ENCODE data around the gene PDCD2.
"Not testable (repeated sequence)": the region's sequence is repeated elsewhere in the genome, so short reads cannot be mapped to it uniquely, and the experiment has no call there.

Gene PDCD2, protein sequence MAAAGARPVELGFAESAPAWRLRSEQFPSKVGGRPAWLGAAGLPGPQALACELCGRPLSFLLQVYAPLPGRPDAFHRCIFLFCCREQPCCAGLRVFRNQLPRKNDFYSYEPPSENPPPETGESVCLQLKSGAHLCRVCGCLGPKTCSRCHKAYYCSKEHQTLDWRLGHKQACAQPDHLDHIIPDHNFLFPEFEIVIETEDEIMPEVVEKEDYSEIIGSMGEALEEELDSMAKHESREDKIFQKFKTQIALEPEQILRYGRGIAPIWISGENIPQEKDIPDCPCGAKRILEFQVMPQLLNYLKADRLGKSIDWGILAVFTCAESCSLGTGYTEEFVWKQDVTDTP

GRCh38 chr6:170584181-170584953 is at the start of gene PDCD2:
TSS of gene PDCD2 (minus strand) at chr6:170584637. CDS start at chr6:170584581, 56 bp downstream.
- peak within 1 kb of the TSS; percentile 71 to 97 (median 93) for H3K27ac ChIP-seq
- H3K4me3 ChIP-seq = peak within 1 kb of the TSS; percentile 73 to 99 (median 89)

- H3K27ac ChIP-seq, H3K4me3 ChIP-seq: not testable (repeated sequence)
These were observed 31.6 kb upstream of the PDCD2 start for GRCh38 chr6:170616020-170616554.

- H3K4me3 ChIP-seq, H3K27ac ChIP-seq: not testable (repeated sequence)
These were observed 27.9 kb upstream of the PDCD2 start for GRCh38 chr6:170612256-170612804.

DNA sequence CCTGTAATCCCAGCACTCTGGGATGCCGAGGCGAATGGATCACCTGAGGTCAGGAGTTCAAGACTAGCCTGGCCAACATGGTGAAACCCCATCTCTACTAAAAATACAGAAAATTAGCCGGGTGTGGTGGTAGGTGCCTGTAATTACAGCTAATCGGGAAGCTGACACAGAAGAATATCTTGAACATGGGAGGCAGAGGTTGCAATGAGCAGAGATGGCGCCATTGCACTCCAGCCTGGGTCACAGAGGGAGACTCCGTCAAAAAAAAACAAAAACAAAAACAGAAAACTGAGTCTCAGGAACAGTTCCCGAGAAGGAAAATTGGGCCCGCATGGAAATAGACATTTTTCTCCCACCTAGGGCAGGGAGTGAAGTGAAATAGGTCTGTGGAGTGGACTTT is 24.8 kb upstream of the PDCD2 start:
- not testable (repeated sequence) for H3K27ac ChIP-seq, H3K4me3 ChIP-seq

DNA sequence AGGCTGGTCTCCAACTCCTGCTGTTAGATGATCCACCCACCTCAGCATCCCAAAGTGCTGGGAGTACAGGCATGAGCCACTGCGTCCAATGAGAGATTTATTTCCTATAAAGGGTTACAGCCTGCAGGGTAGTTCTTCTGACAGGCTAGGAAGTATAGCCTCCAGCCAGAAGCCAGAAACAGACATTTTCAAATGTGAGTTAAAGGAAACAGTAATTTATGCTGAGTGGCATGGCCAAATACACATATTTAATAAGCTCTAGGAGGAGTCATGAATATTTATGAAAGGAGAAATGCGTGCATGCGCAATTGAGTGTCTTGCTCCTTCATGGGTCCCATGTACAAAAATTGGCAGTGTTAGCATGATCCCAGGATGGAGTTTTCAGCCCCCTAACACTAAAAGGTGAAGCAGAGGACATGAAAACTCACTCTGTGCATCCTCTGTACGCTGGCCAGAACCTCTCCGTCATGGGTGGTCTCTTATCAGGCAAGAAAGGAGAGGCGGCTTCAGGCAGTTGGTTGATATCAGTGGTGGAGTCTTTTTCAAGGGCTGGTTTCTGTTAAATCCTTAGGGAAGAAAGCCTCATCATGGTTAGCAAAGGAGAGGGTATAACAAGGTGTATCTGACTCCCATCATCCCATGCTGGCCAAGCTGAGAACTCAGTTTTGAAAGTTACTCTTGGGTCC is 21.3 kb upstream of the PDCD2 start:
- peak overlapping the region in 1 of 7 experiments; percentile 0 for H3K4me3 ChIP-seq

DNA sequence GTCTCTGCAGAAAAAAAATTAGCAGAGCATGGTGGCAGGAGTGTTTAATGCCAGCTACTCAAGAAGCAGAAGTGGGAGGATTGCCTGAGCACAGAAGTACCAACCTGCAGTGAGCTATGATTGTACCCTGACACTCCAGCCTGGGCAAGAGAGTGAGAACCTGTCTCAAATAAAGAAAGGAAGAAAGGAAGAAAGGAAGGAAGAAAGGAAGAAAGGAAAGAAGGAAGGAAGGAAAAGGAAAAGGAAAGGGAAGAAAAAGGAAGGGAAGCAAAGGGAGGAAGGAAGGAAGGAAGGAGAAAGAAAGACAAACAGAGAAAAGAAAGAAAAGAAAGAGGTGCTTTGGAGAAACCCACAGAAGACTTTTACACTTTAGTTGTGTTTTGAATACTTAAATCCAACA is 12.8 kb upstream of the PDCD2 start:
- H3K4me3 ChIP-seq = no peak overlapping the region
- H3K27ac ChIP-seq = no peak overlapping the region

More for the DNA sequence above, 21.3 kb upstream of the PDCD2 start:
- peak overlapping the region in 1 of 21 experiments; percentile 34 for H3K27ac ChIP-seq

DNA sequence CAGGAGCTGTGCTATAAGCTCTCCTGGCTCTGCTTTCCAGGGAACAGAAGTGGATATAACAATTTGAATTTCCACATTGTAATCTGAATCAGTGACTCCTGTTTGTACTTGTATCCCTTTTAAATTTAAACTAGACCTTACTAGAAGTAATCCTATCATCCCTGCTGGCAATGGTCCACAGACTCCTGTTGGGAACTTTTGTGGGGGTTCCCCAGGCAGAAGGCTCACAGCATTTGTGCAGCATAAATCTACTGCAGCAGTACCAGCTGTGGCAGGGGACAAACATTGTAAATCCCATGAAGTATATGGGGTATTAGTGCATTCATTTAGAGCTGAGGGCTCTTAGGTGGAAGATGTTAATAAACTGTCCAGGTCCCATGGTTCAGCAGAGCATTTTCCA is 12.0 kb upstream of the PDCD2 start:
- no peak overlapping the region for H3K4me3 ChIP-seq

GRCh38 chr6:170590725-170591124 is 6.3 kb upstream of the PDCD2 start:
- Histone ChIP-seq H3K27ac (no peak overlapping the region), H3K4me3 (no peak overlapping the region)

More for the DNA sequence above, 12.0 kb upstream of the PDCD2 start:
- H3K27ac ChIP-seq = no peak overlapping the region

GRCh38 chr6:170584954-170585498 is 589 bp upstream of the PDCD2 start:
- Histone ChIP-seq H3K27ac (peak overlapping the region in 20 of 21 experiments; percentile 71 to 97 (median 94)), H3K4me3 (peak overlapping the region; percentile 73 to 99 (median 89))

GRCh38 chr6:170583756-170584180 is 669 bp downstream of the PDCD2 start:
- peak overlapping the region; percentile 73 to 99 (median 89) for H3K4me3 ChIP-seq

DNA sequence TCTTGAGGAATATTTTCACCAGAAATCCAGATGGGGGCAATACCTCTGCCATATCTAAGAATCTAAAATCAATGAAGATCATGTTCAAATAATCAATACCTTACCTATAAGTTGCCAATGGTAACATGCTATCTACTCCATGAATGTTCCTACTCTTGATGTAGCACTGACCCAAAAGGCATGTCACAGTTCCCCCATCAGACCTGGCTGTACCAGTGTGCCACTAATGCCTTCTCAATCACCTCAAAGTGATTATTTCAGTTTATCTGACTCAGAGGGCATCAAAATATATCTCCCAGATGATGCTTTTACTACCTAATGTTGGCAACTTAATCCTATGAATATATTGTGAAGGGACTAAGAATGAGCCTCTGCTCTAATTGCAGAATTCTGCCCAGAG is 5.5 kb downstream of the PDCD2 start:
- Histone ChIP-seq H3K4me3 (no peak overlapping the region), H3K27ac (no peak overlapping the region)

More at GRCh38 chr6:170583756-170584180, 669 bp downstream of the PDCD2 start:
- H3K27ac ChIP-seq = peak overlapping the region; percentile 71 to 97 (median 93)

- Histone ChIP-seq H3K27ac (no peak overlapping the region), H3K4me3 (no peak overlapping the region)
These were observed 9.2 kb downstream of the PDCD2 start for GRCh38 chr6:170575250-170575649.

DNA sequence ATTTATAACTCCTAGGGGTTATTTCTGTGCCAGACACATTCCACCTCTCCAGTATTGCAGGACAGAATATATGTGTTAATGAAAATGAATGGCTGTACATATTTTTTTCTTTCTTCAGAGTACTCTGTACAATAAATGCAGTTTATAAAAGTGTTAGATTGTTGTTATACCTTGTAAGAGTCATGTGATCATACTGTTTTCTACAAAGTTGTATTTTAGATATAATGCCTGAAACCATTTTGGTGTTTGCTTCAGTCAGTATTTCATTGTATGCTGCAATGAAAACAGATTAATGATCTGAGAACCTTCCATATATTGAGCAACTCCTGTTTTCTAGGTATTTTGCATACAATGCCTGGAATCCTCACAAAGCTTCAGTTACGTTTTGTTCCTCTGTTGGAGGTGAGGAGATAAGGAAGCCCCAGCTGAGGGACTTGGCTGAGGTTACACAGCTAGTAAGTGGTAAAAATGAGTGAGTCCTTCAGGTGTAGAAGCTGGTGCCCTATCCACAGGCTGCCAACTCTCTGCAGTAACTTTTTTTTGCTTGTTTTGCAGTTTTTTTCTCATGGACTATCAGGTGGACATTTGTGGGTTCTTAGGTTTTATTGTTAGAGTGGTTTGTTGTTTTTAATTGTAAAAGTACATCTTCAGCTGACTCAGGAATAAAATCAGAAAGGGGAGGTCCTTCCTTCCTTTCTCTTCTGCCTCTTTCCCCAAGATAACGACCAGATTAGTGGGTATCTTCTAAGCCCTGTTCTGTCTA is 11.6 kb downstream of the PDCD2 start:
- H3K4me3 ChIP-seq = no peak overlapping the region

GRCh38 chr6:170564936-170565530 is 19.4 kb downstream of the PDCD2 start:
- Histone ChIP-seq H3K4me3 (no peak overlapping the region), H3K27ac (no peak overlapping the region)

More for the DNA sequence above, 11.6 kb downstream of the PDCD2 start:
- H3K27ac ChIP-seq = no peak overlapping the region

DNA sequence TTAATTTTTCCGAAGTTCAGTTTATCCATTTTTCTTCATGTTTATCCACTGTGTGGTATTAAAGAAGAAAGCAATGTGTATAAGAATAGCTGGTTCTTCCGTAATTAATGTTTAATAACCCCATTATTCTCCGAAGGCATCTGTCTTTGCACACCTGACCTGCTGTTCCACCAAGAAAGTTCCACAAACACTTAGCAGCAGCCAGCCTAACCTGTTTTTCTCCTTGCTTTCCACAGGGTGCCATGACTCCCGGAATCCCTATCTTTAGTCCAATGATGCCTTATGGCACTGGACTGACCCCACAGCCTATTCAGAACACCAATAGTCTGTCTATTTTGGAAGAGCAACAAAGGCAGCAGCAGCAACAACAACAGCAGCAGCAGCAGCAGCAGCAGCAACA is 22.9 kb downstream of the PDCD2 start:
- no peak overlapping the region for H3K27ac ChIP-seq

DNA sequence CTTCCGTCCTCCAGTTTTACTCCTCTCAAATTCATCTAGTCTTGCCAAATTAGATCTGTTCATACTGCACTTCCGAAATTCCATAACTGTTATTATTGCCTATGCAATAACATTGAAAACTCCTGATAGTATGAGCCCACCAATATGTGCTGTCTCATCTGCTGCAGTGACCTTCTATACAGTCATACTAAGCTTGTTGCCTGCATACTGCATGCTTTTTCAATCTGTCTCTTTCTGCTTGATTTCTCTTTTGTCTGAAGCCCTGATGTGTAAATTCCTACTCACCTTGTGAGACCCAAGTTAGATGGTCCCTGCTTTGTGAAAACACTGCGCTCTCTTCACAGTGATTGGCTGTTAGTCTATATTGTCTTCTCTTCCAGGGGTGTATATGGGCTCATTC is 29.1 kb downstream of the PDCD2 start:
- peak overlapping the region in 3 of 21 experiments; percentile 83 to 93 (median 88) for H3K27ac ChIP-seq

More for the DNA sequence above, 22.9 kb downstream of the PDCD2 start:
- H3K4me3 ChIP-seq = no peak overlapping the region

DNA sequence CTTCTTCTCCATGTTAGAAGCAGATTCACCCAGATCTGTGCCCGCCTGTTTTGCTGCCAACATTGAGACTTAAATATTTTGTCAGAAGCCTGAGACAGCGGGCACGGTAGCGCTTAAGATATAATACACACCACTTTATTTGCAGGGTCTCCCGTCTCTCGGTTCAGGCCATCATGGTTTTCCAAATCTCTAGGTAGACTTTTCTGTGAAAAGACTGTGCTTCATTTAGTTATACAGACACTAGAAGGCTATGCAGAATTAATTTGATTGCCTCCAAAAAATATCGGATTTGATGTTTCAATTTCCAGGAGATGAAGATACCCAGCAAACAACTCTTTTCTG is 29.7 kb downstream of the PDCD2 start:
- H3K4me3 ChIP-seq = peak overlapping the region; percentile 71 to 100 (median 95)
- H3K27ac ChIP-seq = peak overlapping the region in 20 of 21 experiments; percentile 58 to 96 (median 91)

More for the DNA sequence above, 29.1 kb downstream of the PDCD2 start:
- peak overlapping the region in 6 of 7 experiments; percentile 71 to 100 (median 95) for H3K4me3 ChIP-seq
